Stimulated activated CD4-positive, alpha-beta T cell treated with anti-CD3 and anti-CD28 coated beads, TNF-alpha, amount 100 ng/mL, for 24 hours (primary cell): ENCODE measurements around the gene DCHS2.

Source experiments
- DNase-seq, 3 experiments: peaks; one replicate each; pipeline ENCODE4 v3.0.0-alpha.2; 2020; ENCODE audit warnings: low read depth in 3 of 3

The DCHS2 gene

GRCh38 chr4:154491341-154492271, at the start of gene DCHS2:
Gene DCHS2, minus strand, starts transcription at chr4:154491799. Its CDS starts 444 bp downstream, at chr4:154491355.
- peak in 1 of 3 experiments; percentile 9 for DNase-seq

GRCh38 chr4:154534296-154534695, 42.7 kb upstream of the DCHS2 start:
- DNase-seq: no peak

GRCh38 chr4:154529728-154530519, 38.3 kb upstream of the DCHS2 start:
- DNase-seq: no peak

- no peak for DNase-seq
These were observed 37.3 kb upstream of the DCHS2 start for GRCh38 chr4:154528869-154529268.

GRCh38 chr4:154527308-154527707, 35.7 kb upstream of the DCHS2 start:
- no peak for DNase-seq

- no peak for DNase-seq
These were observed 34.6 kb upstream of the DCHS2 start for GRCh38 chr4:154526151-154526550.

GRCh38 chr4:154521607-154522006, 30.0 kb upstream of the DCHS2 start:
- DNase-seq: no peak

- no peak for DNase-seq
These were observed 27.6 kb upstream of the DCHS2 start for GRCh38 chr4:154519214-154519613.

- no peak for DNase-seq
These were observed 26.0 kb upstream of the DCHS2 start for GRCh38 chr4:154517591-154517990.

- DNase-seq: no peak
These were observed 24.9 kb upstream of the DCHS2 start for GRCh38 chr4:154516318-154517029.

- DNase-seq: no peak
These were observed 20.4 kb upstream of the DCHS2 start for GRCh38 chr4:154511981-154512380.

- no peak for DNase-seq
These were observed 19.9 kb upstream of the DCHS2 start for GRCh38 chr4:154511548-154511947.

- DNase-seq: no peak
These were observed 15.6 kb upstream of the DCHS2 start for GRCh38 chr4:154507156-154507555.

GRCh38 chr4:154506253-154506652, 14.7 kb upstream of the DCHS2 start:
- no peak for DNase-seq

GRCh38 chr4:154503598-154503997, 12.0 kb upstream of the DCHS2 start:
- DNase-seq: no peak

GRCh38 chr4:154502111-154502510, 10.5 kb upstream of the DCHS2 start:
- DNase-seq: no peak

- no peak for DNase-seq
These were observed 6.3 kb upstream of the DCHS2 start for GRCh38 chr4:154497889-154498288.

- DNase-seq: no peak
These were observed 4.3 kb upstream of the DCHS2 start for GRCh38 chr4:154495867-154496266.

- no peak for DNase-seq
These were observed 689 bp upstream of the DCHS2 start for GRCh38 chr4:154492288-154492687.

- peak in 1 of 3 experiments; percentile 14 for DNase-seq
These were observed 837 bp downstream of the DCHS2 start for GRCh38 chr4:154490583-154491340.

GRCh38 chr4:154490234-154490582, 1.4 kb downstream of the DCHS2 start:
- DNase-seq: peak in 1 of 3 experiments; percentile 2
